HG03135 (cell line): ENCODE data around the gene IGSF5.

Experiments
- ATAC-seq: cut with Tn5 transposase; IDR thresholded peaks from one replicate; pipeline ENCODE4 v1.9.1; 2021; ENCODE audit warnings: mild to moderate bottlenecking, moderate library complexity; ENCODE audit not compliant: unreplicated experiment

IGSF5 gene

DNA sequence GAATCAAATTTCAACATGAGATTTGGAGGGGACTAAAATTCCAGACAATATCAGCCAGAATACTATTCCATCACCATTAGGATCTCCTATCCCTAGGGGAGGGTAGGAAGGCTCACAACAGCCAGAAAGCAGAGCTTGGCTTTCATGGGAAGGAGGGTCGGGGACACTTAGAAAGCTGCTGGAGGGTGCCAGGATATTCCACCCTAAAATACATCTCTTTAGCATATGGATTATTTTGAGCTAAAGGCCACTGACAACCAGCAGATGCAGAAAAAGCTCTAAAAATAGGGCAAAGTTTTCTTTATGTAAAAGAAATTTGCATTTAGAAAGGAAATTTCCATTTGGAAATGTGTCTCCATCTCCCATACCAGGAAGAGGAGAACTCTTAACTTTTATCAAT is 68.0 kb downstream of the IGSF5 start:
- no peak for ATAC-seq

DNA sequence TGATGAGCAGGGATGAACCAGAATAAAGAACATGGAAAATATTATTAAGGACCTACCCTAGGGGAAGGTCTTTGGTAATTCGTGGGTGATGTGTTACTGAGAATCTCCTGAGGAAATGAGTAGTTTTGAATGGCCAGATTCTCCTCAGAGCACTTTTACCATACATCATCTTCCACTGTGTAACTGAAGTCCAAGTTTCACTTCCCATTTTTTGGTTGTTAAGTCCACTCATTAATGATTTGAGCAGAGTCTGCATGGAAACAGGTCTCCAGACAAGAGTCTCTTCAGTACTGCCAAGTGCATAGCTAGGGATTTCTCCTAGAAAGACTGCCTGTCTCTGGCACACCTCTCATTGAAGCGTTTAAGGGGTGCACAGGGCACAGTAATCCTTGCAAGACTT is 73.6 kb downstream of the IGSF5 start:
- ATAC-seq, result no peak

DNA sequence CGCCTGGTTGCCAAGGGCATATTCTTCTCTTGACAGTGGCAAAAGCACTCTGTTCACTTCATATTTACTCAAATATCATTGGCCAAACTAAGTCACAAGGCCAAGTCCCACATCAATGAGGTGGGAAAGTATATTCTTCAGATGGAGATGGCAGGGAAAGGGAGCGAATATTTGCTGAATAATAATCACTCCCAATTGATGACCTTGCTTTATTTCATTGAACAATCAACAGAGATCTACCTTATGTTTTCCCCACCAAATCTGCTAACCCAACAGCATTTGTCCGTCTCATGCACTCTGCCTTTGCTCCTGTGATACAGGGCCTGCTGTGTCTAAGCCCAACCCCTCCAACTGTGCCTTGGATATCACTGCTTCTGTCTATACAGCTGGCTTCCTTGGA is 77.1 kb downstream of the IGSF5 start:
- no peak for ATAC-seq

DNA sequence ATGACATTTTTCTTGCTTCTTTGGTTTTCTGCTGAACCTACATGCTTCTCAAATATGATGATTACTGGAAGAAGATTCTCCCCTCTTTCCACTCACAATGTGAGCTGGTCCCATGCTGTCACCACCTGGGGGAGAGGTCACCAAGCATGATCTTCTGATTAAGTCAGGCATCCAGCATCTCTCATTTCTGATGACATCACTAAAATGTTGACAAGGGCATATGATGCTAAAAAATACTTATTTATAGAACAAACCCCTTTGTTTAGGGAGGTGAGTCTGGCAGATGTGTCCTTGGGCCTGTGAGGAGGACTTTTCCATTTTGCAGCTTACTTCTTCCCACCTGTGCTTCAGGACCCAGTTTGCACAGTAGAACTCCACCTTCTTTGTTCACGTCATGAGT is 80.3 kb downstream of the IGSF5 start:
- ATAC-seq, result no peak

DNA sequence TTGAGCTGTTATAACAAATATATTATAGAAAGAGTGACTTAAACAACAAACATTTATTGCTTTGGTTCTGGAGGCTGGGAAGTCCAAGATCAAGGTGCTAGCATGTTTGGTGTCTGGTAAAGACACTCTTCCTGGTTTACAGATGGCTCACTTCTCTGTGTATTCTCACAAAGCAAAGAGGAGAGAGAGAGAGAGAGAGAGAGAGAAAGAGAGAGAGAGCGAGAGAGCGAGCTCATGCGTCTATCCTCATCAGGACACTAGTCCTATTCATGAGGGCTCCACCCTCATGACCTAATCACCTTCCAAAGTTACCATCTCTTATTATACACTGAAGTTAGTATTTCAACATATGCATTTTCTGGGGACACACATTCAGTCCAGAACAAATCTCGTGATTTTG is 89.6 kb downstream of the IGSF5 start:
- no peak for ATAC-seq

DNA sequence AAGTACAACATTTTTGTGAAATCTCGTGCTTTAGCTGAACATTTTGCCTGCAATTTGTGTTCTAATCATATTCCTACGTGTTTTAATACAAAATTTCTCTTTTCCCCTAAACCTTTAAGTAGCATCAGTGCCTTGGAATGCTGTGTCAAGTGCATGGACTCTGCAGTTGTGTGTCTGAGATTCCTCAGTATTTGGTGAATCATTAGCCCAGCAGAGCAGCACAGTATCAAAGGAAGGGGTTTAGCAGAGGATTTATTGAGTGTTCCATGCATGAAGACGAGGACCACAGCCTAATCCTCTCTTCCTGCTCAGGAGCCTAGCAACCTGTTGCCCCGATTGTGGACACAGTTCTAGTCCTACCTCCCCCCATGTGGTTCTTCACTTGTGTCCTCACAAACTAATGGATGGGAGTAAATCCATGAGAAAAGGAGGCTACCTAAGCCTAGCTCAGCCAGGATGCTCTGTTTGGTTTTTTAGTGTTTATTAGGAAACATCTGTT is 92.9 kb downstream of the IGSF5 start:
- no peak for ATAC-seq

DNA sequence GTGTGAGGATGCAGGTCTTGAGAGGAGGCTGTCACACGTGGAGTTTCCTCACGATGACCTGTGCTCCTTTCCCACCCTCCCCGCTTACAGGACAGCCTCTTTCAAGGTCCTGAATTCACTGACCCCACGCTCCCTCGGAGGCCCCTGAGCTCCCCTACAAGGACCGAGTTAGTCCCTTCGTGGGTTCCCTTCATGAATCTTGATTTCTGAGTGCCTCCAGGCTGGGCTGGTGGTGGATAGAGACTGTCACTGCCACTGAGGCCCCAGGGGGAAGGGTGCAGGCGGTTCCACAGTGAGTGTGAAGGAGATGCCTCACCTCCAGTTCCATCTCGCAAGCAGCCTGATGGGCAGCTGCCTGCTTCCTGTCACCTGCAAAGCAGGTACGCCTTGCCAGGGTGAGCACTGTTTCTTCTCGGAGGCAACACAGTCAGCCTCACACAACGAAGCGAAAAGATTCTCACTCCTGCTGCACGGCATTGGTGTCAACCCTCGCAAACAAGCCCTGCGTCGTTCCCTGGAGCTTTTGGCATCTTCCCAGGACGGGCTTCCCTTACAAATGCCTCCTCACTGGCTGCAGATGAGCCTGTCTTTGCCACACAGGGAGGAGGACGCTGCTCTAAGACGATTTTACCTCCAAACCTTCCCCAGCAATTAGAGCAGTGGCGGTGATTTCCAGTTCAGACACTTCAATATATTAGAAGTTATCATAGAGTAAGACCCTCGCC is 95.6 kb downstream of the IGSF5 start:
- ATAC-seq, result no peak

DNA sequence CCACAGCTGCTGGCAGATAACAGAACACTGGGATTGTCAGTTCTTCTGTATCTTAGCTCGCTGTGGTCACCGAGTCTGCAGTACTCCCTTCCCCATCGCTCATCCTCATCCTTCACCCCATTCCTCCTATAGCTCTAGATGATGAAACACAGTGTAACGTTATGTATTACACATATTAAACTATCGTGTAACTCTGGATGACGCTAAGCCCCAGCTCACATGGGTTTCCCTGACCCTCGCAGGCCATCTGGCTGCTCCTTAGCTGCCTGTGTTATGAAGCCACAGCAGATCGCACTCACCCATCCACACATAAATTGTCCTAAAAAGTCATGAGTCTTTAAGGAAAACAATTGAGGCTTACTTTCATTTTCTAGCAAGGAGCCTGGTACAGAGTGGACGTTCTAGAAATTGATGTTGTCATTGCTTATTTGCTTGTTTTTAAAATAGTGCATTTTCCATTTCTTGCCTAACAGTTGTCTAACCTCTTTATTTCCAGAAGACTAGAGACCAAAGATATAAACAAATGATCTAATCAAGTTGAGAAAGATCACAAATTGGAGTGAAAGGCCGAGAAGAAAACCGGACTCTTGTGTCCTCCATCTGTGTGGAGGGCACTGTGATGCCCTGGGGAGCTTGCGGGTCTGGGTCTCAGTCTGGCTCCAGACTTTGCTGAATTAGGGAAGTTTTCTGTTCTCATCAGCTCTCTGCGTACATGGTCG is 97.9 kb downstream of the IGSF5 start:
- no peak for ATAC-seq

DNA sequence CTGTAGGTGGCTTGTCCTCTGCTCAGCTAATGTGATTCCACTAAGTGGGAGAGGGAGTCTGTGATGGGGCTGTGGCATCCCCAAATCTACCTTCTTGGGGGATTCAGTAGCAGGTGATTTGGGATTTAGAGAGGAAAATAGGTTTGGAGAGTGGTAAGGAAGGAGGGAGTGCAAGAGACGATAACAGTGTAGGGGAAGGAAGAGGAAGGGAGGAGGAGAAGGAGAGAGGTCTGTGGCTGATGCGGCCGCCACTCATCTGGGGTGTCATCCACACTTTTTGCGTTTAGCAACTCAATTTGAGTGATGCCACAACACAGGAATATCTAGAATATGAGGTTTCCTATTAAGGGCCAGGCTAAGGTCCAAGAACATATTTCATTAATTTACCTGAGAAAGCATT is 98.5 kb downstream of the IGSF5 start:
- no peak for ATAC-seq

DNA sequence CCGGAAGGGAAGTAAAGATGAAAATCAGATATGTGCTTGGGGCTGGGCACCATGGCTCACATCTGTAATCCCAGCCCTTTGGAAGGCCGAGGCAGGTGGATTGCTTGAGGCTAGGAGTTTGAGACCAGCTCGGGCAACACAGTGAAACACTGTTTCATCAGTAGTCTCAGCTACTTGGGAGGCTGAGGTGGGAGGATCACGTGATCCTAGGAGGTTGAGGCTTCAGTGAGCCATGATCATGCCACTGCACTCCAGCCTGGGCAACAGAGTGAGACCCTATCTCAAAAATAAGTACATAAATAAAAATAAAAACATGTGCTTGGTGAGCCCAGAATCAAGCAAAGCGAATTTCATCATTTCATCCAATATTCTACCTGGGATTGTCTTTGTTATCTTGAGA is 98.9 kb downstream of the IGSF5 start:
- ATAC-seq, result no peak

DNA sequence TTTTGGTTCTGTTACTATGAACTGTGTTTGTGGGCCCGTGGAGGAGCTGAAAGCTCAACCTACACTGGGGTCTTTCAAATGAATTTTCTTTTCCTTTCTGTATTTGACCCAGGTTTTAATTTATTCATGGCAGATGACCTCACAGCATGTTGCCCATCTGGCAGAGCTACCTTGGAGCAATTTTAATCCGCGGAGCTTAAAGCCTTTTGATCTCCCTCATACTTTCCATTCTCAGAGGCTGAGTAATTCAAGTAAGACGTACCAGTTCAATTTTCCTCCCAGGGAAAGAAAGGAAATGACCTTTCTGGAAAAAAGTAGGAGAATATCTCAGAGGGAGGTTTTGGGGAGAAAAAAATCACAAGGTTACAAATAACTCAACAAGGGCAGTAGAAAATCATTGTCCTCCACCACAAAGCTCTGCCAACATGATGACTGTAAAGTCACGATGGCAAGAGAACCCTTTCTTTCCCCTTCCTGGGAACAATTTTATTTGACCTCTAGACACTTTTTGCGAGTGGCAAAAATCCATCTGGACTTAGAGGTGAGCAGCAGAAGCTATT is 100.7 kb downstream of the IGSF5 start:
- ATAC-seq, result no peak

DNA sequence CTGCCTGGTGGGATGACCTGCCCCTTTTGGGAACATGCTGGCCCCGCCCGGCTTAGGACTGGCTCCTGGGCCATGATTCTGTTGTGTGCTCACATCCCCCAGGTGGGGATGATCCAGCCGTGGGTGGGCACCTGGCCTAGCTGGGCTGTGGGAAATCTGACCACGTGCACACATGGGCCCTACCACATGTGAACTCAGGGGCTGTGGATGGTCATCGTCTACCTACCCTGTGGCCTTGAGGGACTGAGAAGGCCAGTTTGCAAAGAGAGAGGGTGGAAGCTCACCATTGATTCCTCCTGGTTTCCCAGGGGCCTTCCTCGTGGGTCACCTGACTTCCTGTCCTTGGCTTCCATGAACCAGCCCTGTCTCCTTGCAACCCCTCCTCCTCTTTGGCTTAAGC is 102.9 kb downstream of the IGSF5 start:
- ATAC-seq, result no peak

DNA sequence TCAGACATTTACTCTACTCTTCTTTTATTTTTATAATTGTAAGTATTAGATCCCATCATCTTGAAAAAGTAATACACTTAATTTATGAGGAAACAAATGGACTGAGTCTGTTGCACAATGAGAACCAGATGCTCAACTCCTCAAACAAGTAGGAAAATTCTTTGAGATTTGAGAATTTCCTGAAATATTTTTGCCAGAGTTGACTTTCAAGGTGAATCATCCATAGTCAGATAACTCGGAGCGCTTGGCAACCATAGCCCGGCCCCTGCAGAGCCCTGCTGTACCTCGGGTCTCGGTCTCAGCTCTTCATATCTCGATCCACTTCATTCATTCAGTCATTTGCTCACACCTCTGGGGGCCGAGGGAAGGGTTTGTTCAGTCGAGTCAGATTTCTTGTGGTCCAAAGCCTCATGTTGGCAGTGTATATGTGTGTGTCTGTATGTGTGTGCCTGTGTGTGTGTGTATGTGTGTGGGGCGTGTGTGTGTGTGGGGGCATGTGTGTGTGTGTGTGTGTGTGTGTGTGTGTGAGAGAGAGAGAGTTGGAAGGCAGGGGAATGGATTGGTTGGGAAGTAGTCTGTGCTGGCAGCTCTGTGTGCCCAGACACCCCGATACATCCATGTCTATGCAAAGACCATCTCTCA is 104.2 kb downstream of the IGSF5 start:
- ATAC-seq, result no peak

DNA sequence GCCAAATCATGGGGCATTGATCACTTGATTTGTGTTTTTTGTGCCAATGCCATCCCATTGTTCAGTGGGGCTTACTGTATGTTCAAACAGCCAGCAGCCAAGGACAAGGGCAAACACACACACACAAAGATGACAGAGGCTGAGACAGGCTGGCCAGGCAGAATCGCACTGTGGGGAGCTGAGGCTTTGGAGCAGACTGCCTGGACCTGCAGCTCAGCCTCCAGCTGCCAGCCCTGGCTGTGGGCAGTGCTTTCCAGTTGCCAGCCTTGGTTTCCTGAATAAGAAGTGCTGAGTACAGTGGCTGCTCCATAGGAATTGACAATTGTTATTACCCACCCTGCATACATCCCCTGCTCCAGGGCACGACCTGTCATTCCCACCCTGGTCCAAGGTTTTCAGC is 105.3 kb downstream of the IGSF5 start:
- ATAC-seq, result no peak

DNA sequence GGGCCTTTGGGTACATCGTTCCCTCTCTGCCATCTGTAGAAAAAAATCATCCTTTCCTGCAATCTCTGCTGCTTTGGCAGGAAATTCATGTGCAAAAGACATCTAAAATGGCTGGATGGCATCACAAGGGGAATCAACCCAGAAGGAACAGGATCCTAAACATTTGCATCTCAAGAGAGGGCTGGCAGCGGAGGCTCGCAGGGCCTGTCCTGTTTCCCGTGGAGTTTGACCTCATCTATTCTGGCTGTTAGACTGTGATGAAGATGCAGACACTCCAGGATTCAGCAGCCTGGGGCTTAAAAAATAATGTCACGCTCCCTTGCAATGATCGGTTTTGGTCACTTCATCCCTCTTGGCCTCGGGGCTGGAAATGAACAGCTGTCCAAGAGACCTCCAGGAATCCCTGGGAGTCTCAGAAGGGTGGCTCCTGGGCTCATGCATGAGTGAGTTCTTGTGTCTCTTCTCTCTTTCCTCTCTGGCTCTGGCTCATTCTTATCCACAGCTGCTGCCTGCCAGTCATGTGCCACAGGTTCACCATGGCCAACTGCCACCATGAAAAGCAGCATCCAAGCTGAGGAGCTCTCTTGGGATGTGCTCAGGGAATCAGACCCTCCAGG is 106.1 kb downstream of the IGSF5 start:
- no peak for ATAC-seq
